ENCODE results near the gene MACROH2A1.

DNA sequence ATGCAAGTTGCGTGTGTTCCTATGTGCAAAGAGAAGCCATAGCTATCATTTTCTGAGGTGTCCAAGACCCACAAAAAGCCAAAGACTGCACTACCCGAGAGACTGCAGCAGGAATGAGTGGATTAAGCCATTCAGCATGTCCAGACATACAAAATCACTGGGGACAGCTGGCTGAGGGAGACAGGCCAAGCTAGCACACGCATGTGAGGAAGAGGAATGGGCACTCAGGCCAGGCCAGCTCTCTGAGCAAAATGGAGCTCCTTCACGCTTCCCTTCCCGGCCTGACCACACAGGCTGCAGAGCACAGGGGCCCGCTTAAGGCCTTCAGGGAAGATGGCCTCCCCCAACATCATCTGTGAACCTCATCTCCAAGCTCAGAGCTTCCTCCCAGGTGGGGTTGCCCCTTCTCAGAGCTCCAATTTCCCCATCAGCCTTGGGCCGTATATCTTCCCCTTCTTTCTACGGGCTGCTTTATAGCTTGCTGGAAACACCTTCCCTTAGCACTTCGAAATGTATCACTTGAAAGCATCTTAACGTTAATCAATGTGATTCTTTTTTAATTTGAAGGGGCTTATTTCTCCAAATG is 39.7 kb upstream of the MACROH2A1 start:
- TF ChIP-seq CTCF (IDR thresholded peaks at IDR 0.05 in 4 of 5, conservative IDR thresholded peaks at IDR 0.05 in 1 of 5) (no peak), POLR2A (IDR thresholded peaks at IDR 0.05) (no peak)
